HCT116 (cell line): ENCODE results near the gene OR2G6. TPM values are rescaled to one million over a fixed set of nuclear protein-coding genes. Genes with fewer than 3 reads are reported as not detected.
"Not testable (repeated sequence)": the region's sequence is repeated elsewhere in the genome, so short reads cannot be mapped to it uniquely, and the experiment has no call there.

Experiments used
- ATAC-seq: fragments of 200-7000 bp; cut with Tn5 transposase; 2 replicates; pipeline ENCODE4 v1.9.1; 2020; ENCODE audit warnings: mild to moderate bottlenecking, moderate library complexity
- BruUV-seq: library from RNA; stranded (reverse); fragments of 400-500 nt; replicated peaks from 2 replicates; lab custom pipeline; 2021; lab: Mats Ljungman, UMichigan
- CTCF ChIA-PET: fragments of 300-600 bp; sonication (Branson Sonifier 250); formaldehyde crosslinking; loops from one replicate; lab custom pipeline; 2021; ENCODE audit warnings: antibody characterized with exemption; lab: Charles Lee
- POLR2A ChIA-PET: fragments of 300-600, 350-600 bp; sonication (Branson Sonifier 250); formaldehyde crosslinking; loops from one replicate; lab custom pipeline; 2021; ENCODE audit warnings: antibody characterized with exemption; lab: Charles Lee
- RAD21 ChIA-PET, 2 experiments: fragments of 300-600 bp; sonication (Branson Sonifier 250); formaldehyde crosslinking; loops; one replicate each; lab custom pipeline; 2023; ENCODE audit warnings: low total read pairs in 2 of 2; ENCODE audit not compliant: uncharacterized antibody in 2 of 2, unreplicated experiment in 2 of 2, low non-redundant PET in 1 of 2; lab: Charles Lee
- DNase-seq: peaks from one replicate; pipeline ENCODE4 v3.0.0-alpha.2; 2010; ENCODE audit warnings: low read depth, low spot score
- H2AFZ ChIP-seq: fragments of 200-600 bp; shearing (Covaris generic), sonication (generic); 2 replicates; pipeline ENCODE4 v1.6.1; 2017; ENCODE audit warnings: low read depth, mixed run types, mixed read lengths, antibody characterized with exemption, low read length; ENCODE audit not compliant: poor library complexity, severe bottlenecking
- H3K27ac ChIP-seq: 2 replicates; pipeline ENCODE4 v1.5.1; 2012; ENCODE audit warnings: low read depth, low read length
- H3K27me3 ChIP-seq: fragments of 200-600 bp; sonication (generic); 2 replicates; pipeline ENCODE4 v1.6.1; 2016; ENCODE audit warnings: mixed run types, low read length, mixed read lengths; ENCODE audit not compliant: insufficient read depth
- H3K36me3 ChIP-seq, 2 experiments: fragments of 200-500 bp in 1 of 2; fragments of 200-600 bp in 1 of 2; sonication (Bioruptor generic) in 1 of 2; sonication (generic) in 1 of 2; 2 replicates each; pipeline versions ENCODE4 v1.5.1 to v1.6.1; 2014 to 2016; ENCODE audit warnings: low read length in 2 of 2, inconsistent platforms in 1 of 2, mixed read lengths in 1 of 2, mixed run types in 1 of 2; ENCODE audit not compliant: insufficient read depth in 2 of 2, control insufficient read depth in 1 of 2
- H3K4me1 ChIP-seq, 2 experiments: fragments of 200-600 bp in 1 of 2; sonication (generic) in 1 of 2; 2 replicates each; pipeline versions ENCODE4 v1.5.1 to v1.6.1; 2012 to 2017; ENCODE audit warnings: low read length in 2 of 2, inconsistent platforms in 1 of 2, mild to moderate bottlenecking in 1 of 2, mixed read lengths in 1 of 2, mixed run types in 1 of 2, moderate library complexity in 1 of 2; ENCODE audit not compliant: insufficient read depth in 2 of 2, control insufficient read depth in 1 of 2
- H3K4me2 ChIP-seq: fragments of 200-600 bp; sonication (generic); 2 replicates; pipeline ENCODE4 v1.6.1; 2017; ENCODE audit warnings: mixed run types, low read length, mixed read lengths
- H3K4me3 ChIP-seq, 2 experiments: fragments of 200-600 bp in 1 of 2; sonication (generic) in 1 of 2; replicated peaks in 1 of 2; 2 replicates each; pipeline ENCODE4 v1.5.1; 2011 to 2016; ENCODE audit warnings: low read length in 2 of 2, control low read depth in 1 of 2, low read depth in 1 of 2, mild to moderate bottlenecking in 1 of 2, mixed read lengths in 1 of 2, mixed run types in 1 of 2
- H3K79me2 ChIP-seq: fragments of 200-600 bp; sonication (generic); 2 replicates; pipeline ENCODE4 v1.6.1; 2017; ENCODE audit warnings: mild to moderate bottlenecking, mixed run types, low read length, moderate library complexity, mixed read lengths; ENCODE audit not compliant: insufficient read depth
- H3K9ac ChIP-seq: fragments of 200-600 bp; sonication (generic); 2 replicates; pipeline ENCODE4 v1.6.1; 2016; ENCODE audit warnings: low read length, mixed read lengths
- H3K9me2 ChIP-seq: fragments of 200-600 bp; sonication (generic), shearing (Covaris generic); 2 replicates; pipeline ENCODE4 v1.6.1; 2017; ENCODE audit warnings: mixed run types, mild to moderate bottlenecking, moderate library complexity; ENCODE audit not compliant: insufficient read depth
- H3K9me3 ChIP-seq, 2 experiments: fragments of 200-500 bp in 1 of 2; fragments of 200-600 bp in 1 of 2; sonication (Bioruptor generic) in 1 of 2; sonication (generic) in 1 of 2; 2 replicates each; pipeline ENCODE4 v1.6.1; 2014 to 2017; ENCODE audit warnings: low read length in 2 of 2, mixed read lengths in 2 of 2, inconsistent platforms in 1 of 2, low read depth in 1 of 2, mild to moderate bottlenecking in 1 of 2, mixed run types in 1 of 2, moderate library complexity in 1 of 2; ENCODE audit not compliant: control insufficient read depth in 1 of 2, insufficient read depth in 1 of 2
- H4K20me1 ChIP-seq: fragments of 200-600 bp; sonication (generic), shearing (Covaris generic); 2 replicates; pipeline ENCODE4 v1.6.1; 2017; ENCODE audit warnings: mixed run types, mild to moderate bottlenecking, moderate library complexity; ENCODE audit not compliant: insufficient read depth
- intact Hi-C: fragments of 100-400 bp; cut with micrococcal nuclease; formaldehyde crosslinking; loops from 2 replicates; pipeline ENCODE4 v1.10.0; 2022
- total RNA-seq: library from RNA; stranded (reverse); gene quantifications from one replicate; pipeline ENCODE4 v1.2.1, GENCODE V29; 2021; ENCODE audit not compliant: unreplicated experiment

OR2G6 gene
- total RNA-seq, 1 experiment from 2014 or later = not detected

DNA sequence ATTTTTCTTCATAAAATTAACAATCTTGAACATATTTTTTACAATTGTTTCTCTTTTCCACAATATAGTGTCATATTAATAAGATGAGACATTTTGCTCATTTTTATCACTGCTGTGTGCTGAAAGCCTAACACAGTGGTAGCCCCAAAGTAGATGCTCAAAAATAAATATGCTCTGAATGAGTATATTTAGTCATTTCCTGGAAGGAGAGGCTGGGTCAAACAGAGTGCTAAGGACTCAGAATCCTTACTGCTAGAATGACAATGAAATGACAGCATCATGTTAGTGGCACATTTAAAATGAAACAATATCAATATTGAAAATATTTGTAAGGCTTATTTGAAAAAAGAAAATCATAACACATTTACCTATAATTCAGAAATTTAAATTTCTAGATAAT lies 29.6 kb downstream of the OR2G6 start:
- H3K79me2 ChIP-seq, RAD21 ChIA-PET, POLR2A ChIA-PET: not testable (repeated sequence)

GRCh38 chr1:248547383-248547782 lies 39.5 kb downstream of the OR2G6 start:
- H3K79me2 ChIP-seq, RAD21 ChIA-PET, intact Hi-C loops, H4K20me1 ChIP-seq, H3K9me3 ChIP-seq, H2AFZ ChIP-seq, CTCF ChIA-PET, H3K4me1 ChIP-seq, BruUV-seq, H3K9ac ChIP-seq, H3K4me3 ChIP-seq, H3K9me2 ChIP-seq, DNase-seq, POLR2A ChIA-PET, ATAC-seq, H3K27me3 ChIP-seq, H3K36me3 ChIP-seq, H3K27ac ChIP-seq, H3K4me2 ChIP-seq: not testable (repeated sequence)

More for the DNA sequence above, 29.6 kb downstream of the OR2G6 start:
- H3K4me2 ChIP-seq, DNase-seq, CTCF ChIA-PET, H4K20me1 ChIP-seq, H3K27me3 ChIP-seq, H3K27ac ChIP-seq, H3K36me3 ChIP-seq, H3K4me1 ChIP-seq, intact Hi-C loops, ATAC-seq, H2AFZ ChIP-seq, H3K9ac ChIP-seq, H3K9me2 ChIP-seq, H3K4me3 ChIP-seq, H3K9me3 ChIP-seq, BruUV-seq: not testable (repeated sequence)

DNA sequence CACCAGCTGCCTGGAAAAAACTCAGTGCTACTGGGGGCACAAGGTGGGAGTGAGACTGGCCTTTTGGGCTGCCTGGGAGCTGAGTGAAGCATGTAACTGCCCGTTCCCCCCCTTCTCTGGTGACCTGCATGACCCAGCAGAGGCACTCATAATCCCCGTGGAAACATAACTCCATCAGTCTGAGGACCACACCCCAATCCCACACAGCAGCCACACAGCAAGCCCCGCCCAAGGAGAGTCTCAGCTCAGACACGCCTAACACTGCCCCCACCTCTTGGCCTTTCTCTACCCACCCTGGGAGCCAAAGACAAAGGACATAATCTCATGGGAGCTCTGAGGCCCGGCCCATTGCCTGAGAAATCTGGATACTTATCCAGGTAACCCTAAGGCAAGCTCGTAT lies 43.2 kb downstream of the OR2G6 start:
- H3K4me2 ChIP-seq, H4K20me1 ChIP-seq, DNase-seq, H3K9ac ChIP-seq, BruUV-seq, H3K4me3 ChIP-seq, H3K36me3 ChIP-seq, H3K27ac ChIP-seq, ATAC-seq, H3K79me2 ChIP-seq, H3K27me3 ChIP-seq, RAD21 ChIA-PET, H3K9me2 ChIP-seq, H3K9me3 ChIP-seq, POLR2A ChIA-PET, H2AFZ ChIP-seq, H3K4me1 ChIP-seq, intact Hi-C loops, CTCF ChIA-PET: not testable (repeated sequence)

GRCh38 chr1:248562672-248563071 lies 54.8 kb downstream of the OR2G6 start, which contains the start of gene OR2T29:
Gene OR2T29, minus strand, starts transcription at chr1:248562772. Its CDS starts 3,281 bp downstream, at chr1:248559491.
- POLR2A ChIA-PET, H3K4me3 ChIP-seq, RAD21 ChIA-PET, ATAC-seq, H3K4me1 ChIP-seq, H3K27ac ChIP-seq, H2AFZ ChIP-seq, H3K4me2 ChIP-seq, CTCF ChIA-PET, H3K9ac ChIP-seq, intact Hi-C loops, H4K20me1 ChIP-seq, BruUV-seq, H3K79me2 ChIP-seq, DNase-seq, H3K36me3 ChIP-seq, H3K27me3 ChIP-seq, H3K9me3 ChIP-seq, H3K9me2 ChIP-seq: not testable (repeated sequence)
